ENCODE measurements around the gene SYNE3. TPM values are rescaled to one million over a fixed set of nuclear protein-coding genes. Genes with fewer than 3 reads are reported as not detected.

The SYNE3 gene
- total RNA-seq, 1 experiment from 2014 or later: 1.2 TPM

DNA sequence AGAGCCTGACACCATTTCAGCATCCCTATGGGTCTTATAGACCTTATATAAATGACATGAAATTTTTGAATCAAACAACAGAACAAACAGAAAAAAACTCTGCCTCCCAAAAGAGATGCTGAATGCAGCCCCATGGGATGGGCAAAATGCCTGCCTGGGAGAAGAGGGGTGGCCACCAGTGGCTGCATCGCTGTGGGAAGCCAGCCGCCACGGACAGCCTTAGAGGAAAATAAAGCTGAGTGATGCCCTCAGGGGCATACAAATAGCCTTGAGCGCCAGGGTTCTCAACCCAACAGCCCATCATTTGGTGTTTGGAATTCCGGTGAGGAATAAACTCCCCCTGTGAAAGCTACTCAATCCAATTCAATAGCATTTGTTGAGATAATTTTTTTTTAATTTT is 22.9 kb downstream of the SYNE3 start:
- H3K27me3 ChIP-seq (ENCODE audit: low read length): no peaks in the 10 kb centered on the region
- H3F3A ChIP-seq (ENCODE audit: low read length, unreplicated experiment): no peaks in the 10 kb centered on the region
- no peaks in the 10 kb centered on the region for H3K36me3 ChIP-seq (ENCODE audit: low read depth, low read length)
- no peak overlapping the region for H3K27ac ChIP-seq (ENCODE audit: low read length)
- H3K4me1 ChIP-seq (ENCODE audit: insufficient read depth, low read length): no peaks in the 10 kb centered on the region; the same call in 1 of the 2 replicates
- DNase-seq (no peak), ATAC-seq (no peak)
- no peak overlapping the region for H3K9ac ChIP-seq (ENCODE audit: low read length)
- H2AFZ ChIP-seq (ENCODE audit: low read length): no peak overlapping the region
- no peak for TF ChIP-seq EZH2phosphoT487 (IDR thresholded peaks at IDR 0.05; ENCODE audit: borderline replicate concordance, low read length)
- H3K9me3 ChIP-seq (ENCODE audit: low read length): no peaks in the 10 kb centered on the region
- POLR2A ChIA-PET (ENCODE audit: unreplicated experiment): no interaction called here
- H3K4me2 ChIP-seq (ENCODE audit: low read length): no peak overlapping the region
- intact Hi-C loops (cut with micrococcal nuclease): no loop called here
- CTCF ChIA-PET: no interaction called here
- H3K79me2 ChIP-seq (ENCODE audit: low read length): no peaks in the 10 kb centered on the region
- BruUV-seq (replicated peaks): no TSS peak
- no peaks in the 10 kb centered on the region for H3K9me2 ChIP-seq (replicated peaks; ENCODE audit: low read length)
- H4K20me1 ChIP-seq (ENCODE audit: low read length): no peaks in the 10 kb centered on the region
- no peak overlapping the region for H3K4me3 ChIP-seq (ENCODE audit: low read length)

DNA sequence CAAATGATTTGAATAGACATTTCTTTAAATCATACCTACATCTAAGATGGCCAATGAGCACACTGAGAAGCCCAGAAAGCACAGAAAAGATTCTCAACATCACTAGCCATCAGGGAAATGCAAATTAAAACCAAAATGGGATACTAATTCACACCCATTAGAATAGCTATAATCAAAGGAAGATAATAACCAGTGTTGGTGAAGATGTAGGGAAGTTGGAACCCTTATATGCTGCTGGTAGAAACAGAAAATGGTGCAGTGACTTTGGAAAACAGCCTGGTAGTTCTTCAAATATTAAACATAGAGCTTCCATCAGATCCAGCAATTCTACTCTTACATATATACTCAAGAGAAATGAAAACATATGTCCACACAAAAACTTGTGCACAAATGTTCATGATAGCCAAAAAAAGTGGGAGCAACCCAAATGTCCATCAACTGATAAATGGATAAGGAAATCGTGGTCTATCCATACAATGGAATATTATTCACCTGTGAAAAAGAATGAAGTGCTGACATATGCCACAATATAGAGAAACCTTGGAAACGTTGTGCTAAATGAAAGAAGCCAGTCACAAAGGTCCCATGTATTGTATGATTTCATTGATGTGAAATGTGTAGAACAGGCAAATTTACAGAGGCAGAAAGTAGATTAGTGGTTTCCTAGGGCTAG is 24.4 kb downstream of the SYNE3 start:
- POLR2A ChIA-PET (ENCODE audit: unreplicated experiment): no interaction called here
- intact Hi-C loops (cut with micrococcal nuclease): loop anchor here (1.0 kb wide), 1 partner anchor 15 kb away; no protein-coding TSS in a partner anchor
- CTCF ChIA-PET: no interaction called here

DNA sequence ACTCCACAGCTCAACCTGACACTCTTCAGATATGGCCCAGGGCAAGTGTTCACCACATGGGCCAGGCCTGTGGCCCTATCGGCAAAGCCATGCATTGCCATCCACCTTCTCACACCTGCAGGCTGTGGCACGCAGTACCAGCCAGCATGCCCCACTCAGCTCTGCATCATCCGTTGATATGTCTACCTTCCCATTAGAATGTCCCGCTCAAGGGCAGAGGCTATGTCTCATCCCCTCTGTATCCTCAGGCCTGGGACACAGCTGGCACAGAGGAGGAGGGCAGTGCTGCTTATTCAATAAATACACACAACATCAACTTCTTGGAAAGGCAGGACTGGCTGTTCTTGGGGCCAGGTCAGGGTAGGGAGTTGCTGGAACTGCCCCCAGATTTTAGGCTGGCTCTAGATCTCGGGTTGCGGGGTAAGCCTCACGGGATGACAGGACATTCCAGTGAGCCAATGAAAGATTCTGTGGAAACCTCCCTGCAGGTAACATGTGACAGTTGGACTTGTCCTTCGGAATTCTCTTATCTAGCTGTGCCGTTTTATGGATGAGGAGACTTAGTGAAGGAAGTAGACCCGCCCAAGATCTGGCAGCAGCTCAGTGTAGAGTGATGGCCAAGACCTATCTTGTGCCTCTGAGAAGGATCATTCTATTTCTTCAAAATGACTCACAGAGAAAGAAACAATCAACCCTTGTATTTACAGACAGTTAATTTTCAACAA is 25.6 kb downstream of the SYNE3 start:
- Histone ChIP-seq H2AFZ (ENCODE audit: low read length) (no peak overlapping the region), H3K36me3 (ENCODE audit: low read depth, low read length) (no peaks in the 10 kb centered on the region), H3F3A (ENCODE audit: low read length, unreplicated experiment) (no peaks in the 10 kb centered on the region), H4K20me1 (ENCODE audit: low read length) (no peaks in the 10 kb centered on the region), H3K27me3 (ENCODE audit: low read length) (no peaks in the 10 kb centered on the region), H3K79me2 (ENCODE audit: low read length) (no peaks in the 10 kb centered on the region), H3K4me1 (ENCODE audit: insufficient read depth, low read length) (no peaks in the 10 kb centered on the region), H3K27ac (ENCODE audit: low read length) (no peak overlapping the region), H3K9me2 (replicated peaks; ENCODE audit: low read length) (no peaks in the 10 kb centered on the region), H3K4me3 (ENCODE audit: low read length) (no peak overlapping the region), H3K9ac (ENCODE audit: low read length) (no peak overlapping the region), H3K9me3 (ENCODE audit: low read length) (no peaks in the 10 kb centered on the region), H3K4me2 (ENCODE audit: low read length) (no peak overlapping the region)
- peak; percentile 79 for ATAC-seq
- TF ChIP-seq, protein P1, sequence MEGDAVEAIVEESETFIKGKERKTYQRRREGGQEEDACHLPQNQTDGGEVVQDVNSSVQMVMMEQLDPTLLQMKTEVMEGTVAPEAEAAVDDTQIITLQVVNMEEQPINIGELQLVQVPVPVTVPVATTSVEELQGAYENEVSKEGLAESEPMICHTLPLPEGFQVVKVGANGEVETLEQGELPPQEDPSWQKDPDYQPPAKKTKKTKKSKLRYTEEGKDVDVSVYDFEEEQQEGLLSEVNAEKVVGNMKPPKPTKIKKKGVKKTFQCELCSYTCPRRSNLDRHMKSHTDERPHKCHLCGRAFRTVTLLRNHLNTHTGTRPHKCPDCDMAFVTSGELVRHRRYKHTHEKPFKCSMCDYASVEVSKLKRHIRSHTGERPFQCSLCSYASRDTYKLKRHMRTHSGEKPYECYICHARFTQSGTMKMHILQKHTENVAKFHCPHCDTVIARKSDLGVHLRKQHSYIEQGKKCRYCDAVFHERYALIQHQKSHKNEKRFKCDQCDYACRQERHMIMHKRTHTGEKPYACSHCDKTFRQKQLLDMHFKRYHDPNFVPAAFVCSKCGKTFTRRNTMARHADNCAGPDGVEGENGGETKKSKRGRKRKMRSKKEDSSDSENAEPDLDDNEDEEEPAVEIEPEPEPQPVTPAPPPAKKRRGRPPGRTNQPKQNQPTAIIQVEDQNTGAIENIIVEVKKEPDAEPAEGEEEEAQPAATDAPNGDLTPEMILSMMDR (conservative IDR thresholded peaks at IDR 0.05; ENCODE audit: low read depth, low read length): no peak
- TF ChIP-seq EZH2phosphoT487 (IDR thresholded peaks at IDR 0.05; ENCODE audit: borderline replicate concordance, low read length) (no peak), EZH2 (IDR thresholded peaks at IDR 0.05; ENCODE audit: low read length, unreplicated experiment) (no peak)
- ChIA-PET POLR2A (ENCODE audit: unreplicated experiment) (no interaction called here), CTCF (no interaction called here)
- intact Hi-C loops (cut with micrococcal nuclease): loop anchor here (1.0 kb wide), 1 partner anchor 14 kb away; no protein-coding TSS in a partner anchor
- peak; percentile 40 for DNase-seq
- no TSS peak for BruUV-seq (replicated peaks)

More for the DNA sequence above, 24.4 kb downstream of the SYNE3 start:
- Histone ChIP-seq H3K79me2 (ENCODE audit: low read length) (no peaks in the 10 kb centered on the region), H3K27me3 (ENCODE audit: low read length) (no peaks in the 10 kb centered on the region), H3K4me1 (ENCODE audit: insufficient read depth, low read length) (no peaks in the 10 kb centered on the region; the same call in 1 of the 2 replicates), H3K27ac (ENCODE audit: low read length) (no peak overlapping the region), H4K20me1 (ENCODE audit: low read length) (no peaks in the 10 kb centered on the region), H3F3A (ENCODE audit: low read length, unreplicated experiment) (no peaks in the 10 kb centered on the region), H3K36me3 (ENCODE audit: low read depth, low read length) (no peaks in the 10 kb centered on the region), H2AFZ (ENCODE audit: low read length) (no peak overlapping the region), H3K9ac (ENCODE audit: low read length) (no peak overlapping the region), H3K9me3 (ENCODE audit: low read length) (no peaks in the 10 kb centered on the region), H3K4me3 (ENCODE audit: low read length) (no peak overlapping the region), H3K4me2 (ENCODE audit: low read length) (no peak overlapping the region), H3K9me2 (replicated peaks; ENCODE audit: low read length) (no peaks in the 10 kb centered on the region)
- DNase-seq (no peak), ATAC-seq (no peak)
- BruUV-seq (replicated peaks): no TSS peak
- TF ChIP-seq, protein P1 (conservative IDR thresholded peaks at IDR 0.05; ENCODE audit: low read depth, low read length): no peak
- no peak for TF ChIP-seq EZH2 (IDR thresholded peaks at IDR 0.05; ENCODE audit: low read length, unreplicated experiment)
- TF ChIP-seq EZH2phosphoT487 (IDR thresholded peaks at IDR 0.05; ENCODE audit: borderline replicate concordance, low read length): no peak
